Progenitor cell of endocrine pancreas (in vitro differentiated cells): ENCODE measurements around the gene TEPSIN. TPM values are rescaled to one million over a fixed set of nuclear protein-coding genes. Genes with fewer than 3 reads are reported as not detected.

Experiments used
- DNase-seq: peaks from one replicate; pipeline ENCODE4 v3.0.0; 2021; ENCODE audit warnings: low spot score; ENCODE audit not compliant: unreplicated experiment
- H3K27ac Mint-ChIP-seq: 2 replicates; pipeline ENCODE4 v1.8.0; 2021; ENCODE audit warnings: mild to moderate bottlenecking, moderate library complexity, mixed read lengths
- H3K27me3 Mint-ChIP-seq: 2 replicates; pipeline ENCODE4 v1.8.0; 2021; ENCODE audit warnings: mixed read lengths
- H3K36me3 Mint-ChIP-seq: 2 replicates; pipeline ENCODE4 v1.8.0; 2022; ENCODE audit warnings: mixed read lengths; ENCODE audit not compliant: insufficient read depth
- H3K4me1 Mint-ChIP-seq: 2 replicates; pipeline ENCODE4 v1.8.0; 2021; ENCODE audit warnings: low read depth, mixed read lengths
- H3K4me3 Mint-ChIP-seq: 2 replicates; pipeline ENCODE4 v1.8.0; 2021; ENCODE audit warnings: low read depth, mild to moderate bottlenecking, moderate library complexity, mixed read lengths
- H3K9me3 Mint-ChIP-seq: 2 replicates; pipeline ENCODE4 v1.8.0; 2021; ENCODE audit warnings: low read depth, mixed read lengths
- CTCF ChIP-seq: fragments of 200-600 bp; sonication (generic); IDR thresholded peaks from one replicate; pipeline ENCODE4 v1.5.0; 2021; ENCODE audit warnings: antibody characterized with exemption, mild to moderate bottlenecking; ENCODE audit not compliant: unreplicated experiment
- total RNA-seq: library from RNA; stranded (reverse); gene quantifications from 2 replicates; pipeline ENCODE4 v1.2.1, GENCODE V29; 2021

TEPSIN gene
- total RNA-seq, 1 donor from 2014 or later: 63.2 TPM

GRCh38 chr17:81235822-81236740 is 2.8 kb downstream of the TEPSIN start:
- H3K27ac Mint-ChIP-seq: no peak overlapping the region

GRCh38 chr17:81234940-81235821 is 3.7 kb downstream of the TEPSIN start:
- no peak overlapping the region for H3K4me3 Mint-ChIP-seq

More at GRCh38 chr17:81235822-81236740, 2.8 kb downstream of the TEPSIN start:
- no peak for DNase-seq
- no peak overlapping the region for H3K4me3 Mint-ChIP-seq
- H3K27me3 Mint-ChIP-seq: no peaks in the 10 kb centered on the region
- H3K36me3 Mint-ChIP-seq: peaks cover 5% of the 10 kb centered on the region
- H3K9me3 Mint-ChIP-seq: no peaks in the 10 kb centered on the region
- TF ChIP-seq CTCF: no peak
- peaks cover 12% of the 10 kb centered on the region for H3K4me1 Mint-ChIP-seq

GRCh38 chr17:81234506-81234855 is 4.4 kb downstream of the TEPSIN start:
- no peak overlapping the region for H3K4me3 Mint-ChIP-seq
- H3K4me1 Mint-ChIP-seq: peaks cover 6% of the 10 kb centered on the region
- no peak for DNase-seq
- no peaks in the 10 kb centered on the region for H3K9me3 Mint-ChIP-seq
- no peak for TF ChIP-seq CTCF
- no peak overlapping the region for H3K27ac Mint-ChIP-seq
- peaks cover 13% of the 10 kb centered on the region for H3K36me3 Mint-ChIP-seq
- H3K27me3 Mint-ChIP-seq: no peaks in the 10 kb centered on the region

More at GRCh38 chr17:81234940-81235821, 3.7 kb downstream of the TEPSIN start:
- no peaks in the 10 kb centered on the region for H3K27me3 Mint-ChIP-seq
- H3K9me3 Mint-ChIP-seq: no peaks in the 10 kb centered on the region
- H3K4me1 Mint-ChIP-seq: peaks cover 10% of the 10 kb centered on the region
- no peak for TF ChIP-seq CTCF
- no peak for DNase-seq
- no peak overlapping the region for H3K27ac Mint-ChIP-seq
- H3K36me3 Mint-ChIP-seq: peaks cover 7% of the 10 kb centered on the region

- H3K4me3 Mint-ChIP-seq: no peak overlapping the region
- H3K9me3 Mint-ChIP-seq: no peaks in the 10 kb centered on the region
- DNase-seq: no peak
- H3K4me1 Mint-ChIP-seq: peaks cover 6% of the 10 kb centered on the region
- no peak overlapping the region for H3K27ac Mint-ChIP-seq
- no peak for TF ChIP-seq CTCF
- H3K27me3 Mint-ChIP-seq: no peaks in the 10 kb centered on the region
- peaks cover 13% of the 10 kb centered on the region for H3K36me3 Mint-ChIP-seq
Observed at GRCh38 chr17:81233811-81234505, 4.9 kb downstream of the TEPSIN start.

GRCh38 chr17:81233316-81233715 is 5.5 kb downstream of the TEPSIN start:
- no peaks in the 10 kb centered on the region for H3K27me3 Mint-ChIP-seq
- peaks cover 13% of the 10 kb centered on the region for H3K36me3 Mint-ChIP-seq
- peaks cover 6% of the 10 kb centered on the region for H3K4me1 Mint-ChIP-seq
- no peak for DNase-seq
- H3K4me3 Mint-ChIP-seq: no peak overlapping the region
- no peaks in the 10 kb centered on the region for H3K9me3 Mint-ChIP-seq
- no peak overlapping the region for H3K27ac Mint-ChIP-seq
- TF ChIP-seq CTCF: no peak
